ENCODE data around the gene MASP2. TPM values are rescaled to one million over a fixed set of nuclear protein-coding genes. Genes with fewer than 3 reads are reported as not detected.

Gene MASP2
- total and polyA plus RNA-seq, 4 donors = 0.01 to 0.04 TPM; not detected in 2

GRCh38 chr1:10978719-10979118 lies 68.3 kb downstream of the MASP2 start:
- no peak overlapping the region for H3K27ac ChIP-seq (ENCODE audit: low read depth in 1 of 2, low read length in 1 of 2)
- no peaks in the 10 kb centered on the region for H3K9me3 ChIP-seq (ENCODE audit: control insufficient read depth in 4 of 4, insufficient read depth in 3 of 4, low read length in 3 of 4)
- WGBS, 2 donors = 53 to 56% methylated on average over 4 of the region's 4 CpGs
- no peaks in the 10 kb centered on the region for H3K27me3 ChIP-seq (ENCODE audit: control insufficient read depth in 3 of 3, insufficient read depth in 3 of 3, low read length in 2 of 3)
- DNase-seq (no peak), ATAC-seq (ENCODE audit: insufficient read depth, low FRiP score) (no peak)
- H3K36me3 ChIP-seq (ENCODE audit: control insufficient read depth in 4 of 4, insufficient read depth in 4 of 4, low read length in 4 of 4) = no peaks in the 10 kb centered on the region
- no peak overlapping the region for H3K9ac ChIP-seq (ENCODE audit: insufficient read depth in 1 of 2, low read length in 2 of 2)
- H3K4me1 ChIP-seq (ENCODE audit: control insufficient read depth in 5 of 5, insufficient read depth in 5 of 5, low read length in 5 of 5) = peaks cover 0 to 12% (median 0%) of the 10 kb centered on the region in 5 donors
- no peak overlapping the region for H3K4me3 ChIP-seq
- TF ChIP-seq, protein P1, sequence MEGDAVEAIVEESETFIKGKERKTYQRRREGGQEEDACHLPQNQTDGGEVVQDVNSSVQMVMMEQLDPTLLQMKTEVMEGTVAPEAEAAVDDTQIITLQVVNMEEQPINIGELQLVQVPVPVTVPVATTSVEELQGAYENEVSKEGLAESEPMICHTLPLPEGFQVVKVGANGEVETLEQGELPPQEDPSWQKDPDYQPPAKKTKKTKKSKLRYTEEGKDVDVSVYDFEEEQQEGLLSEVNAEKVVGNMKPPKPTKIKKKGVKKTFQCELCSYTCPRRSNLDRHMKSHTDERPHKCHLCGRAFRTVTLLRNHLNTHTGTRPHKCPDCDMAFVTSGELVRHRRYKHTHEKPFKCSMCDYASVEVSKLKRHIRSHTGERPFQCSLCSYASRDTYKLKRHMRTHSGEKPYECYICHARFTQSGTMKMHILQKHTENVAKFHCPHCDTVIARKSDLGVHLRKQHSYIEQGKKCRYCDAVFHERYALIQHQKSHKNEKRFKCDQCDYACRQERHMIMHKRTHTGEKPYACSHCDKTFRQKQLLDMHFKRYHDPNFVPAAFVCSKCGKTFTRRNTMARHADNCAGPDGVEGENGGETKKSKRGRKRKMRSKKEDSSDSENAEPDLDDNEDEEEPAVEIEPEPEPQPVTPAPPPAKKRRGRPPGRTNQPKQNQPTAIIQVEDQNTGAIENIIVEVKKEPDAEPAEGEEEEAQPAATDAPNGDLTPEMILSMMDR (IDR thresholded peaks at IDR 0.05; ENCODE audit: control extremely low read depth, extremely low read depth) = no peak

Other genes starting within 250 kb of the MASP2 start
- gene TARDBP, start 34.6 kb downstream of the MASP2 start, total RNA-seq = 100 to 1,000 TPM; 111 to 205 TPM
- gene TARDBP, start 34.6 kb downstream of the MASP2 start, polyA plus RNA-seq = 100 to 1,000 TPM in 1 of 2 donors, 10 to 100 TPM in 1; 88.7 to 134 TPM
- gene SRM, start 12.8 kb upstream of the MASP2 start, total RNA-seq = 100 to 1,000 TPM in 1 of 2 donors, 10 to 100 TPM in 1; 12.3 to 112 TPM
- 100 to 1,000 TPM; 119 to 132 TPM for gene SRM, start 12.8 kb upstream of the MASP2 start, polyA plus RNA-seq
- gene EXOSC10, start 52.6 kb upstream of the MASP2 start, total RNA-seq = 10 to 100 TPM; 47.5 to 75.1 TPM
- gene EXOSC10, start 52.6 kb upstream of the MASP2 start, polyA plus RNA-seq = 10 to 100 TPM; 29.0 to 37.1 TPM
- gene ANGPTL7, start 142.1 kb upstream of the MASP2 start, total RNA-seq = under 1 TPM; 0.21 to 0.48 TPM
- gene ANGPTL7, start 142.1 kb upstream of the MASP2 start, polyA plus RNA-seq = under 1 TPM; 0.26 to 0.73 TPM
- 10 to 100 TPM; 35.9 to 36.6 TPM for gene MTOR, start 215.3 kb upstream of the MASP2 start, total RNA-seq
- 10 to 100 TPM; 15.1 to 17.9 TPM for gene MTOR, start 215.3 kb upstream of the MASP2 start, polyA plus RNA-seq
- 10 to 100 TPM in 1 of 2 donors, 1 to 10 TPM in 1; 7.8 to 17.9 TPM for gene UBIAD1, start 226.0 kb upstream of the MASP2 start, total RNA-seq
- 10 to 100 TPM in 1 of 2 donors, 1 to 10 TPM in 1; 7.5 to 11.2 TPM for gene UBIAD1, start 226.0 kb upstream of the MASP2 start, polyA plus RNA-seq

Data from lung (tissue), 12 donors.